ENCODE results near the gene GPR12. TPM values are rescaled to one million over a fixed set of nuclear protein-coding genes. Genes with fewer than 3 reads are reported as not detected.
A peak's percentile ranks its signal among the peaks of the same experiment; 100 is the strongest.

GPR12 gene
- total RNA-seq, 2 donors from 2014 or later, result not detected

GRCh38 chr13:26722321-26722720, 38.3 kb downstream of the GPR12 start:
- no peaks in the 10 kb centered on the region for H3K27me3 Mint-ChIP-seq
- no peak overlapping the region for H3K4me3 Mint-ChIP-seq
- ATAC-seq (replicated peaks), result no peak

GRCh38 chr13:26721251-26722121, 39.1 kb downstream of the GPR12 start:
- peak; percentile 57 for ATAC-seq (replicated peaks)
- Mint-ChIP-seq H3K27me3 (no peaks in the 10 kb centered on the region), H3K4me3 (peak overlapping the region; percentile 61), H3K36me3 (ENCODE audit: low read depth) (no peaks in the 10 kb centered on the region), H3K4me1 (no peaks in the 10 kb centered on the region), H3K9me3 (no peaks in the 10 kb centered on the region), H3K27ac (no peak overlapping the region)

More at GRCh38 chr13:26722321-26722720, 38.3 kb downstream of the GPR12 start:
- Mint-ChIP-seq H3K27ac (no peak overlapping the region), H3K36me3 (ENCODE audit: low read depth) (no peaks in the 10 kb centered on the region), H3K4me1 (no peaks in the 10 kb centered on the region), H3K9me3 (no peaks in the 10 kb centered on the region)

- Mint-ChIP-seq H3K4me1 (no peaks in the 10 kb centered on the region), H3K4me3 (no peak overlapping the region), H3K27me3 (no peaks in the 10 kb centered on the region), H3K9me3 (no peaks in the 10 kb centered on the region), H3K27ac (no peak overlapping the region), H3K36me3 (ENCODE audit: low read depth) (no peaks in the 10 kb centered on the region)
- no peak for ATAC-seq (replicated peaks)
Observed at GRCh38 chr13:26719356-26719945, 41.1 kb downstream of the GPR12 start.

DNA sequence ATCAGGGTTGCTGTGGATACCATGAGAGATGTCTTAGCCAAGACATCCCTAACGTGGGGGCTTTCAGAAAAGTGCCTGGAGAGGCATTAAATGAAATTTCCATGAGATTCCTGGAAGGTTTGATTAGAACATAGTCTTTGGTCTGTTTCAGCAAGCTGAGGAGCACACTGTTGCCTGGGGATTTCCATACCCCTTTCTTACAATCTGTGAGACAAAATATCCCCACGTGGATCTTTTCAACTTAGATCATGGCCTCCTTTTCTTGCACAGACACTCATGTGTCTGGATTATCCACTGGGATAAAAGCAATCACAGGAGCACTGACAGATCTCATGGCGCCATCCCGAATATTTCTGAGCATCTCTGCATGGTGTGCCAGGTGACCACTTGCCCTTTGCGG, 41.7 kb downstream of the GPR12 start:
- H3K4me3 Mint-ChIP-seq, result no peak overlapping the region
- H3K27me3 Mint-ChIP-seq, result no peaks in the 10 kb centered on the region
- H3K27ac Mint-ChIP-seq, result no peak overlapping the region
- no peaks in the 10 kb centered on the region for H3K4me1 Mint-ChIP-seq
- ATAC-seq (replicated peaks), result no peak
- no peaks in the 10 kb centered on the region for H3K36me3 Mint-ChIP-seq (ENCODE audit: low read depth)
- no peaks in the 10 kb centered on the region for H3K9me3 Mint-ChIP-seq

GRCh38 chr13:26718146-26718545, 42.4 kb downstream of the GPR12 start:
- Mint-ChIP-seq H3K27me3 (no peaks in the 10 kb centered on the region), H3K9me3 (no peaks in the 10 kb centered on the region), H3K4me1 (no peaks in the 10 kb centered on the region), H3K36me3 (ENCODE audit: low read depth) (no peaks in the 10 kb centered on the region), H3K27ac (no peak overlapping the region), H3K4me3 (no peak overlapping the region)
- no peak for ATAC-seq (replicated peaks)

DNA sequence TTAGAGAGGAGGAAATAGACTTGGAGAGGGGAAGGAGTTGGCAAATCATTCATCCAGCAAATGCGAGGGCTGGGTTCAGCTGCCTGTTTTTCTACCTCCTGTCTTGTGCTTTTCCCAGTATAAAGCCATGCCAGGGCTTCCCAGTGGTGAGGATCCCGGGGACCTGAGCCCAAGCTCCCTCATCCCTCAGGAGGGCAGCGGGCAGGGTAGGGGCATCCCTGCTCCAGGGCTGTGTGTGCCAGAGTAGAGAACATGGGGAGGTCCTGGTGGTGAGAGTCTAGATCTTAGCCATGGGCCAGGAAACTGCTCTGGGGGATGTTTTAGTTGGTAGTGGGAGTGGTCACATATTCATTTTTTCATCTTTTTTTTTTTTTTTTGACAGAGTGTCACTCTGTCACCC, 43.6 kb downstream of the GPR12 start:
- no peak for ATAC-seq (replicated peaks)
- Mint-ChIP-seq H3K36me3 (ENCODE audit: low read depth) (no peaks in the 10 kb centered on the region), H3K4me3 (no peak overlapping the region), H3K9me3 (peaks cover 4% of the 10 kb centered on the region), H3K27ac (no peak overlapping the region), H3K27me3 (no peaks in the 10 kb centered on the region), H3K4me1 (no peaks in the 10 kb centered on the region)

DNA sequence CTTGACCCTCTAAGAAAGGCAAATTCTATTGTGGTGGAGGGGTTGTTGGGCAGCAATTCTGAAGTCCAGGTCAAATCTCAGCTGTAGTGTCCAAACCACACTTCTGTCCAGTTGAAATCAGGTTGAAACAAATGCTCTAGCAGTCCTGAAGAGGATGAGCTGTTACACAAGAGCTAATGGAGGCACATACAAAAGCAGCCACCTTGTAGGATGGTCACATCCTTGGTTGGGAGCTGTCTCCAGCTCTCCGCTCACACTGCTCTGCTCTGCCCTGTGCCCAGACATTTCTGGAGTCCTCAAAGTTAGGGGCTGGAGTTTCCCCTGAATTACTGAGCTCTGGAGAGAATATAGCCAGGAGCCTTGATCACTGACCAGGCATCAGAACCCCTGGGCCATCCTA, 47.2 kb downstream of the GPR12 start:
- Mint-ChIP-seq H3K36me3 (ENCODE audit: low read depth) (no peaks in the 10 kb centered on the region), H3K9me3 (peaks cover 4% of the 10 kb centered on the region), H3K4me3 (no peak overlapping the region), H3K4me1 (no peaks in the 10 kb centered on the region), H3K27ac (no peak overlapping the region), H3K27me3 (no peaks in the 10 kb centered on the region)
- no peak for ATAC-seq (replicated peaks)

GRCh38 chr13:26711211-26711610, 49.4 kb downstream of the GPR12 start:
- no peak for ATAC-seq (replicated peaks)
- H3K4me3 Mint-ChIP-seq, result no peak overlapping the region
- H3K36me3 Mint-ChIP-seq (ENCODE audit: low read depth), result no peaks in the 10 kb centered on the region
- H3K9me3 Mint-ChIP-seq, result peaks cover 4% of the 10 kb centered on the region
- no peaks in the 10 kb centered on the region for H3K4me1 Mint-ChIP-seq
- no peak overlapping the region for H3K27ac Mint-ChIP-seq
- H3K27me3 Mint-ChIP-seq, result no peaks in the 10 kb centered on the region

DNA sequence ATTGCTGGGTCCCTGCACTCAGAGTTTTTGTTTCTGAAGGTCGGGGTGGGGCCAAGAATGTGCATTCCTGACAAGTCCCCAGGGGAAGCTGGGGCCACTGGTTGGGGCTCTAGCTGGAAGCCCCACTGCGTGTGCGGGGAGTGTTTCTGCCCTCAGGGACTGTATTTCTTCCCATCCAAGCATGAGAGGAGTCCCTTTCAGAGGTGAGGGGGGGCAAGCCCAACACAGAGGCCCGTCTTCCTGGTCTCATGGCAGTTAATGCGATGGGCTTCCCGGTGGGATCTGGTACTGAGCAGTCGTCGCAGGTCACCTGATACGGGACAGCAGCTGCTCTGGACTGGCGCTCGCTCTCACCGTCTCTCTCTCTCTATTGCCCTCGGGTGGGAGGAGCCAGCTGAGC, 50.4 kb downstream of the GPR12 start:
- no peak overlapping the region for H3K4me3 Mint-ChIP-seq
- ATAC-seq (replicated peaks), result no peak
- no peak overlapping the region for H3K27ac Mint-ChIP-seq
- H3K36me3 Mint-ChIP-seq (ENCODE audit: low read depth), result no peaks in the 10 kb centered on the region
- H3K9me3 Mint-ChIP-seq, result peaks cover 4% of the 10 kb centered on the region
- no peaks in the 10 kb centered on the region for H3K4me1 Mint-ChIP-seq
- peaks cover 7% of the 10 kb centered on the region for H3K27me3 Mint-ChIP-seq

- Mint-ChIP-seq H3K9me3 (peaks cover 4% of the 10 kb centered on the region), H3K27me3 (peaks cover 7% of the 10 kb centered on the region), H3K4me1 (no peaks in the 10 kb centered on the region), H3K27ac (no peak overlapping the region), H3K36me3 (ENCODE audit: low read depth) (no peaks in the 10 kb centered on the region), H3K4me3 (no peak overlapping the region)
- no peak for ATAC-seq (replicated peaks)
Observed at GRCh38 chr13:26709461-26709860, 51.1 kb downstream of the GPR12 start.

- Mint-ChIP-seq H3K27ac (no peak overlapping the region), H3K27me3 (peaks cover 7% of the 10 kb centered on the region), H3K4me1 (no peaks in the 10 kb centered on the region), H3K9me3 (peaks cover 4% of the 10 kb centered on the region), H3K36me3 (ENCODE audit: low read depth) (no peaks in the 10 kb centered on the region), H3K4me3 (no peak overlapping the region)
- no peak for ATAC-seq (replicated peaks)
Observed at GRCh38 chr13:26708007-26708297, 52.6 kb downstream of the GPR12 start.

DNA sequence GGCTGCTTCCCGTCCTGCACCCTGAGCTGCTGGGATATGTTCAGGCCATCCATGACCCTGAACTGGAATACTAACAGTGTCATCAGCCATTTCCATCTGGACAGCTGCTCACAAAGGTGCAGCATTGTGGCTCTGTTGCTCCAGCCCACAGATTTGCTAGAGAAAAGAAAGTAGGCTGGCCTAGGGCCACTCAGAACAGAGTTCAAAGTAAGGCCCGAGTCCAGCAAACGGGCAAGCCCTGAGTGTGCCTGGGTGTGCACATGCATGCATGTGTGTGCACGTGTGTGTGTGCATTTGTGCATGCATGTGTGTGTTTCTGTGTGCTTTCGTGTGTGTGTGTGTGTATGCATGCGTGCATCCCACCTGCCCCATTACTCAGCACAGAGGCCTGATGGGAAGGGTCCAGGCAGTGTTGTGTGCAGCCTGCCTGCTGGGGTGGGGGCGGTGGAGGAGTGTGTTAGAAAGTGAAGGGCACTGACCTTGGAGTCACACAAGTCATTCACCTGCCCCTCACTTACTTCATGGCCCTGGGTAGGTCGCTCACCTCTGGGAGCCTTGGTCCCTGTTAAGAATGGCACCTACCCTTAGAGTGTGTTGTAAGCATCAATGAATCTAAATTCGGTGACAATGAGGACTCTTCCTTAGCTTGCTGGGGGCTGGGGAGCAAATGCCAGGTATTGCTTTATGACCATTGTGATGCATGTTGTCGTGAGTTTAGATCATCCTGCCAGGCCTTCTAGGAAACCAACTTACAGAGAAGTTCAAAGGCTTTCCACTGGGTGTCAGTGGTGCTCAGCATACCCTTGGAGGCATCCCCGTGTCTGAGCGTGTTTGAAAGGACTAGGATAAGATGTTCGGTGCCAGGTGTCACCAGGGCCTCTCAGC, 53.2 kb downstream of the GPR12 start:
- Mint-ChIP-seq H3K4me1 (no peaks in the 10 kb centered on the region), H3K4me3 (no peak overlapping the region), H3K27me3 (peaks cover 7% of the 10 kb centered on the region), H3K27ac (no peak overlapping the region), H3K9me3 (no peaks in the 10 kb centered on the region), H3K36me3 (ENCODE audit: low read depth) (no peaks in the 10 kb centered on the region)
- peak; percentile 44 for ATAC-seq (replicated peaks)

- Mint-ChIP-seq H3K4me1 (no peaks in the 10 kb centered on the region), H3K9me3 (no peaks in the 10 kb centered on the region), H3K4me3 (no peak overlapping the region), H3K27ac (no peak overlapping the region), H3K27me3 (peaks cover 7% of the 10 kb centered on the region), H3K36me3 (ENCODE audit: low read depth) (no peaks in the 10 kb centered on the region)
- ATAC-seq (replicated peaks), result no peak
Observed at GRCh38 chr13:26706381-26706780, 54.2 kb downstream of the GPR12 start.

DNA sequence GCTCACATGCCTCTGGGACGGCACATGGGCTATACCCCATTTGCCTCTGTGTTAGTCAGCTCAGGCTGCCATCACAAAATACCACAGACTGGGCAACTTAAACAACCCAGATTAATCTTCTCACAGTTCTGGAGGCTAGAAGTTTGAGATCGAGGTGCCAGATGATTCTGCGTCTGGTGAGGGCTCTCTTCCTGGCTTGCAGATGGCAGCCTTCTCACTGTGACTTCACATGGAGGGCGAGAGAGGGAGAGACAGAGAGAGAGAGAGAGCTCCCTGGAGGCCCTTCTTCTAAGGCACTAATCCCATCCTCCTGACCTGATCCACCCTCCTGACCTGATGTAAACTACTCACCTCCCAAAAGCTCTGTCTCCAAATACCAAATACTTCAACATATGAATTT, 55.0 kb downstream of the GPR12 start:
- Mint-ChIP-seq H3K9me3 (no peaks in the 10 kb centered on the region), H3K27me3 (peaks cover 7% of the 10 kb centered on the region), H3K4me1 (no peaks in the 10 kb centered on the region), H3K36me3 (ENCODE audit: low read depth) (no peaks in the 10 kb centered on the region), H3K4me3 (no peak overlapping the region), H3K27ac (no peak overlapping the region)
- no peak for ATAC-seq (replicated peaks)
